Keratinocyte (primary cell): ENCODE data around the gene TMEM25.
"Not testable (repeated sequence)": the region's sequence is repeated elsewhere in the genome, so short reads cannot be mapped to it uniquely, and the experiment has no call there.

Experiments used
- CTCF ChIP-seq, 3 experiments: IDR thresholded peaks in 1 of 3; conservative IDR thresholded peaks in 1 of 3; optimal IDR thresholded peaks in 1 of 3; 2 replicates in 2 of 3; 3 replicates in 1 of 3; pipeline versions ENCODE3 to v1.5.1; 2011; ENCODE audit warnings: low read length in 3 of 3, mild to moderate bottlenecking in 3 of 3, moderate library complexity in 2 of 3, control low read depth in 1 of 3, inconsistent platforms in 1 of 3; ENCODE audit not compliant: insufficient read depth in 2 of 3; ENCODE audit errors: extremely low read depth in 1 of 3
- EZH2 ChIP-seq: IDR thresholded peaks from one replicate; pipeline ENCODE4 v1.6.1; 2012; ENCODE audit warnings: inconsistent platforms, mild to moderate bottlenecking, low read length, moderate library complexity

- TF ChIP-seq CTCF (optimal IDR thresholded peaks at IDR 0.05 in 1 of 3, IDR thresholded peaks at IDR 0.05 in 1 of 3, conservative IDR thresholded peaks at IDR 0.05 in 1 of 3; ENCODE audit: extremely low read depth in 1 of 3, insufficient read depth in 2 of 3, low read length in 3 of 3); EZH2: not testable (repeated sequence)
These were observed 49.8 kb upstream of the TMEM25 start for GRCh38 chr11:118481238-118481637.
